A549 (cell line): ENCODE measurements around the gene GAREM1. TPM values are rescaled to one million over a fixed set of nuclear protein-coding genes. Genes with fewer than 3 reads are reported as not detected.

ENCODE experiments used
- ATAC-seq, 2 experiments: fragments of 200-7000 bp in 1 of 2; fragments of >200 bp in 1 of 2; cut with Nextera tagmentation in 1 of 2; cut with Tn5 transposase in 1 of 2; 3 replicates each; pipeline versions ENCODE4 v1.8.0 to v1.9.1; 2018 to 2020; ENCODE audit warnings: mild to moderate bottlenecking in 1 of 2, moderate library complexity in 1 of 2
- CTCF ChIA-PET: fragments of 300-600 bp; sonication (Branson Sonifier 250); formaldehyde crosslinking; extraction: SDS; loops from one replicate; lab custom pipeline; 2021; ENCODE audit warnings: antibody characterized with exemption, inconsistent platforms; lab: Yijun Ruan, JAX
- POLR2A ChIA-PET: fragments of 350-600 bp; formaldehyde crosslinking; extraction: SDS; loops from one replicate; lab custom pipeline; 2021; ENCODE audit warnings: antibody characterized with exemption, inconsistent platforms; lab: Yijun Ruan, JAX
- DNase-seq, 2 experiments: peaks; one replicate each; pipeline versions ENCODE4 v3.0.0 to v3.0.0-alpha.2; 2011 to 2016; ENCODE audit warnings: low read depth in 1 of 2, low spot score in 1 of 2
- FAIRE-seq: peaks from 2 replicates; lab custom pipeline; 2011; peaks lifted over from hg19 to GRCh38; lab: Jason Lieb, UNC
- H3K27ac ChIP-seq, 2 experiments: fragments of >200 bp; sonication (Bioruptor Twin); formaldehyde crosslinking; 3 replicates each; pipeline ENCODE4 v1.5.1; 2016 to 2017
- H3K4me1 ChIP-seq: fragments of >200 bp; sonication (Bioruptor Twin); formaldehyde crosslinking; 3 replicates; pipeline ENCODE4 v1.6.1; 2016
- H3K4me2 ChIP-seq: fragments of >200 bp; sonication (Bioruptor Twin); formaldehyde crosslinking; 3 replicates; pipeline ENCODE4 v1.6.1; 2016
- H3K4me3 ChIP-seq: fragments of >200 bp; sonication (Bioruptor Twin); formaldehyde crosslinking; 3 replicates; pipeline ENCODE4 v1.5.1; 2016
- H3K9me3 ChIP-seq: fragments of >200 bp; sonication (Bioruptor Twin); formaldehyde crosslinking; 3 replicates; pipeline ENCODE4 v1.6.1; 2016
- EHF ChIP-seq: fragments of 250-450 bp; sonication (Bioruptor Pico); IDR thresholded peaks from 2 replicates; pipeline ENCODE4 v1.5.0; 2020; ENCODE audit warnings: mild to moderate bottlenecking
- HOXA7 ChIP-seq: fragments of 250-450 bp; sonication (Bioruptor Pico); IDR thresholded peaks from 2 replicates; pipeline ENCODE4 v1.5.0; 2020; ENCODE audit warnings: mild to moderate bottlenecking, moderate library complexity
- JUN ChIP-seq, 2 experiments: fragments of >200 bp; sonication (Bioruptor Twin); formaldehyde crosslinking; IDR thresholded peaks; 2 replicates in 1 of 2; 3 replicates in 1 of 2; pipeline ENCODE4 v1.6.1; 2016 to 2017
- KDM5A ChIP-seq: fragments of 200-600 bp; sonication (generic); IDR thresholded peaks from 2 replicates; pipeline ENCODE4 v1.6.1; 2016; ENCODE audit warnings: antibody characterized with exemption, mild to moderate bottlenecking
- MAZ ChIP-seq: fragments of 150-350 bp; IDR thresholded peaks from 2 replicates; pipeline ENCODE4 v1.6.1; 2014; ENCODE audit warnings: antibody characterized with exemption, low read depth, low read length, borderline replicate concordance
- NPAS2 ChIP-seq: fragments of 250-450 bp; sonication (Bioruptor Pico); IDR thresholded peaks from 2 replicates; pipeline ENCODE4 v1.8.0; 2022; ENCODE audit warnings: mild to moderate bottlenecking, moderate library complexity, borderline replicate concordance
- RAD21 ChIP-seq, 2 experiments: fragments of >200 bp in 1 of 2; sonication (Bioruptor Twin) in 1 of 2; formaldehyde crosslinking in 1 of 2; IDR thresholded peaks in 1 of 2; conservative IDR thresholded peaks in 1 of 2; 2 replicates in 1 of 2; 3 replicates in 1 of 2; pipeline ENCODE4 v1.6.1; 2012 to 2018; ENCODE audit warnings: inconsistent platforms in 1 of 2
- ZNF302 ChIP-seq: fragments of 250-450 bp; sonication (Bioruptor Pico); IDR thresholded peaks from 2 replicates; pipeline ENCODE4 v1.9.0; 2021; ENCODE audit warnings: inconsistent platforms, mild to moderate bottlenecking, moderate library complexity
- ZSCAN20 ChIP-seq: fragments of 250-450 bp; sonication (Bioruptor Pico); IDR thresholded peaks from 2 replicates; pipeline ENCODE4 v1.8.0; 2022; ENCODE audit warnings: mild to moderate bottlenecking, moderate library complexity
- WGBS: methylation state at CpG from one replicate; pipeline ENCODE4 v1.1.6; 2017; ENCODE audit errors: missing lambda C conversion rate; 5-methylcytosine and 5-hydroxymethylcytosine counted together
- polyA plus RNA-seq, 4 experiments: library from polyadenylated mRNA; depleted of rRNA in 3 of 4; stranded (reverse); fragments of >200 nt; fragmentation: RNase III in 1 of 4; extraction: RNeasy Plus Mini Kit Qiagen cat#74134 plus additional on column Dnase treatment in 1 of 4; gene quantifications; 2 replicates in 3 of 4; 3 replicates in 1 of 4; pipeline ENCODE4 v1.2.3, GENCODE V29; 2011 to 2017
- TF ChIP-seq, protein P1 (sequence below): fragments of >200 bp; sonication (Bioruptor Twin); formaldehyde crosslinking; IDR thresholded peaks from 3 replicates; pipeline ENCODE4 v1.5.1; 2016
- TF ChIP-seq, protein P2 (sequence below): fragments of 150-350 bp; IDR thresholded peaks from 2 replicates; pipeline ENCODE4 v1.6.1; 2014; ENCODE audit warnings: low read depth, mild to moderate bottlenecking, low read length
- TF ChIP-seq, protein P3 (sequence below): IDR thresholded peaks from 2 replicates; pipeline ENCODE4 v1.6.1; 2012; ENCODE audit warnings: low read depth, borderline replicate concordance
- TF ChIP-seq, protein P4 (sequence below): fragments of 250-450 bp; sonication (Bioruptor Pico); IDR thresholded peaks from 2 replicates; pipeline ENCODE4 v1.5.0; 2020; ENCODE audit warnings: low read depth, mild to moderate bottlenecking, moderate library complexity
- TF ChIP-seq, protein P5 (sequence below): IDR thresholded peaks from 2 replicates; pipeline ENCODE4 v1.6.1; 2012
- TF ChIP-seq, protein P6 (sequence below): fragments of >200 bp; sonication (Bioruptor Twin); formaldehyde crosslinking; IDR thresholded peaks from 3 replicates; pipeline ENCODE4 v1.6.1; 2016
- TF ChIP-seq, protein P7 (sequence below): IDR thresholded peaks from 2 replicates; pipeline ENCODE4 v1.6.1; 2012

Gene GAREM1
- polyA plus RNA-seq, 2 of the 4 experiments (the other 2 are of a cell fraction), result 1.3 to 5.0 TPM

DNA sequence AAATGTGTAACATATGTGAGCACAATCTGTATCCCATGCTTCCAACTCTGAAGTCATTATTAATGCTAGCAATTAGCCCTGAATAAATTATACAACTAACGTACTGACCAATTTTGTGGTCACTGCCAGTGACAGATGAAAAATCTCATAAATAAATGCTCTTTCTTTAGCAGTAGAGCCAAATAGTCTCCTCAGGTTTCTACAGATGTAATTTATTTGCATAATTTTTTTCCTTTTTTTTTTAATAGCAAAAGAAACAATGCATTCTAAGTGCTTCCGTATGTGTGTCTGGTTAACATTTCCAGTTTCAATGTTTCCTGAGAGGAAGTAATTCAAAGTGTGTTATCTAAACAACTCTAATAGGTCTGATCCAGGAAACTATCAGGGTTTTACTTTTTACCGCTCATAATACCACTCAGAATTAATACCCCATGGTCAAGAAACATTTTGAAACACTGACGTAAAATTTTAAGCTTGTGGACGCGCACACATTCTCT lies 172.5 kb downstream of the GAREM1 start:
- H3K4me1 ChIP-seq, result peaks cover 15% of the 10 kb centered on the region; the same call in 2 of the 3 replicates
- CTCF ChIA-PET, result interaction anchor here (1.0 kb wide), 1 partner anchor 16 kb away, joined by 3 read pairs; no protein-coding TSS in a partner anchor
- FAIRE-seq (no peak), DNase-seq (no peak), ATAC-seq (no peak)
- H3K9me3 ChIP-seq, result no peaks in the 10 kb centered on the region
- no peak overlapping the region for H3K27ac ChIP-seq
- POLR2A ChIA-PET, result no interaction called here
- TF ChIP-seq, protein P1, sequence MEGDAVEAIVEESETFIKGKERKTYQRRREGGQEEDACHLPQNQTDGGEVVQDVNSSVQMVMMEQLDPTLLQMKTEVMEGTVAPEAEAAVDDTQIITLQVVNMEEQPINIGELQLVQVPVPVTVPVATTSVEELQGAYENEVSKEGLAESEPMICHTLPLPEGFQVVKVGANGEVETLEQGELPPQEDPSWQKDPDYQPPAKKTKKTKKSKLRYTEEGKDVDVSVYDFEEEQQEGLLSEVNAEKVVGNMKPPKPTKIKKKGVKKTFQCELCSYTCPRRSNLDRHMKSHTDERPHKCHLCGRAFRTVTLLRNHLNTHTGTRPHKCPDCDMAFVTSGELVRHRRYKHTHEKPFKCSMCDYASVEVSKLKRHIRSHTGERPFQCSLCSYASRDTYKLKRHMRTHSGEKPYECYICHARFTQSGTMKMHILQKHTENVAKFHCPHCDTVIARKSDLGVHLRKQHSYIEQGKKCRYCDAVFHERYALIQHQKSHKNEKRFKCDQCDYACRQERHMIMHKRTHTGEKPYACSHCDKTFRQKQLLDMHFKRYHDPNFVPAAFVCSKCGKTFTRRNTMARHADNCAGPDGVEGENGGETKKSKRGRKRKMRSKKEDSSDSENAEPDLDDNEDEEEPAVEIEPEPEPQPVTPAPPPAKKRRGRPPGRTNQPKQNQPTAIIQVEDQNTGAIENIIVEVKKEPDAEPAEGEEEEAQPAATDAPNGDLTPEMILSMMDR, result no peak
- no peak for TF ChIP-seq ZNF302 (CRISPR knock-in tag)
- no peak for TF ChIP-seq NPAS2 (CRISPR knock-in tag)
- no peak for TF ChIP-seq MAZ
- no peak for TF ChIP-seq KDM5A
- TF ChIP-seq, protein P2, sequence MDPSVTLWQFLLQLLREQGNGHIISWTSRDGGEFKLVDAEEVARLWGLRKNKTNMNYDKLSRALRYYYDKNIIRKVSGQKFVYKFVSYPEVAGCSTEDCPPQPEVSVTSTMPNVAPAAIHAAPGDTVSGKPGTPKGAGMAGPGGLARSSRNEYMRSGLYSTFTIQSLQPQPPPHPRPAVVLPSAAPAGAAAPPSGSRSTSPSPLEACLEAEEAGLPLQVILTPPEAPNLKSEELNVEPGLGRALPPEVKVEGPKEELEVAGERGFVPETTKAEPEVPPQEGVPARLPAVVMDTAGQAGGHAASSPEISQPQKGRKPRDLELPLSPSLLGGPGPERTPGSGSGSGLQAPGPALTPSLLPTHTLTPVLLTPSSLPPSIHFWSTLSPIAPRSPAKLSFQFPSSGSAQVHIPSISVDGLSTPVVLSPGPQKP, result no peak
- TF ChIP-seq, protein P3, sequence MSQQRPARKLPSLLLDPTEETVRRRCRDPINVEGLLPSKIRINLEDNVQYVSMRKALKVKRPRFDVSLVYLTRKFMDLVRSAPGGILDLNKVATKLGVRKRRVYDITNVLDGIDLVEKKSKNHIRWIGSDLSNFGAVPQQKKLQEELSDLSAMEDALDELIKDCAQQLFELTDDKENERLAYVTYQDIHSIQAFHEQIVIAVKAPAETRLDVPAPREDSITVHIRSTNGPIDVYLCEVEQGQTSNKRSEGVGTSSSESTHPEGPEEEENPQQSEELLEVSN, result no peak
- TF ChIP-seq RAD21 (conservative IDR thresholded peaks at IDR 0.05 in 1 of 2, IDR thresholded peaks at IDR 0.05 in 1 of 2), result no peak
- TF ChIP-seq JUN (IDR thresholded peaks at IDR 0.05), result no peak
- TF ChIP-seq EHF (CRISPR knock-in tag), result no peak
- TF ChIP-seq, protein P4, sequence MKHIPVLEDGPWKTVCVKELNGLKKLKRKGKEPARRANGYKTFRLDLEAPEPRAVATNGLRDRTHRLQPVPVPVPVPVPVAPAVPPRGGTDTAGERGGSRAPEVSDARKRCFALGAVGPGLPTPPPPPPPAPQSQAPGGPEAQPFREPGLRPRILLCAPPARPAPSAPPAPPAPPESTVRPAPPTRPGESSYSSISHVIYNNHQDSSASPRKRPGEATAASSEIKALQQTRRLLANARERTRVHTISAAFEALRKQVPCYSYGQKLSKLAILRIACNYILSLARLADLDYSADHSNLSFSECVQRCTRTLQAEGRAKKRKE (CRISPR knock-in tag), result no peak
- TF ChIP-seq, protein P5, sequence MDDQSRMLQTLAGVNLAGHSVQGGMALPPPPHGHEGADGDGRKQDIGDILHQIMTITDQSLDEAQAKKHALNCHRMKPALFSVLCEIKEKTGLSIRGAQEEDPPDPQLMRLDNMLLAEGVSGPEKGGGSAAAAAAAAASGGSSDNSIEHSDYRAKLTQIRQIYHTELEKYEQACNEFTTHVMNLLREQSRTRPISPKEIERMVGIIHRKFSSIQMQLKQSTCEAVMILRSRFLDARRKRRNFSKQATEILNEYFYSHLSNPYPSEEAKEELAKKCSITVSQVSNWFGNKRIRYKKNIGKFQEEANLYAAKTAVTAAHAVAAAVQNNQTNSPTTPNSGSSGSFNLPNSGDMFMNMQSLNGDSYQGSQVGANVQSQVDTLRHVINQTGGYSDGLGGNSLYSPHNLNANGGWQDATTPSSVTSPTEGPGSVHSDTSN, result no peak
- TF ChIP-seq, protein P6, sequence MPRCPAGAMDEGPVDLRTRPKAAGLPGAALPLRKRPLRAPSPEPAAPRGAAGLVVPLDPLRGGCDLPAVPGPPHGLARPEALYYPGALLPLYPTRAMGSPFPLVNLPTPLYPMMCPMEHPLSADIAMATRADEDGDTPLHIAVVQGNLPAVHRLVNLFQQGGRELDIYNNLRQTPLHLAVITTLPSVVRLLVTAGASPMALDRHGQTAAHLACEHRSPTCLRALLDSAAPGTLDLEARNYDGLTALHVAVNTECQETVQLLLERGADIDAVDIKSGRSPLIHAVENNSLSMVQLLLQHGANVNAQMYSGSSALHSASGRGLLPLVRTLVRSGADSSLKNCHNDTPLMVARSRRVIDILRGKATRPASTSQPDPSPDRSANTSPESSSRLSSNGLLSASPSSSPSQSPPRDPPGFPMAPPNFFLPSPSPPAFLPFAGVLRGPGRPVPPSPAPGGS, result no peak
- TF ChIP-seq, protein P7, sequence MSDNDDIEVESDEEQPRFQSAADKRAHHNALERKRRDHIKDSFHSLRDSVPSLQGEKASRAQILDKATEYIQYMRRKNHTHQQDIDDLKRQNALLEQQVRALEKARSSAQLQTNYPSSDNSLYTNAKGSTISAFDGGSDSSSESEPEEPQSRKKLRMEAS, result no peak
- H3K4me3 ChIP-seq, result no peak overlapping the region
- 90% methylated on average over 6 of the region's 6 CpGs for WGBS
- no peak overlapping the region for H3K4me2 ChIP-seq

DNA sequence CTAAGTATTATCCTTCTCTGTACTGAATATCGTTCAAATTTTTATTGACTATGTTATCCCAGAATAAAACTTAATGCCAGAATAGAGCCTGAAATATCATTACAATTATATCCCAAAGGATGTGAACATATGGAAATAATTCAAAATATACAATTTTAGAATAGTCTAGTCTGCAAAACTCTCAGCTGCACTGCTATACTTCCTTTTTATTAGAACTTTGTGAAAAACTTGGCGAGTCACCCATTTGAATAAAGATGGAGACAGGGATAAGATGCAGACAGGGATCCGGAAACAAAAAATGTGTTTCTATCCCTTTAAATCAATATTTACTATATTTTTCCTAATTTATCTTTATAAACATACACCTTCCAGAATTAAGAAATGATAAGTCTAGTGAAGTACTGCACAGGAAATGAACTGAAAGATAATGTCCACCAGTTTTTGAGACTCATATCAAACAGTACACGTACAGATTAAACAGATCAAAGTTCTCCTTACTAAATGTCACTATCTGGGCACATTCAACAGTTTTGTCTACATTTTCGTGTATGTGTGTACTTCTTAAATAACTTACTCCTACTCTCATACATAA lies 173.0 kb downstream of the GAREM1 start:
- ChIA-PET POLR2A (no interaction called here), CTCF (no interaction called here)
- ATAC-seq (no peak), FAIRE-seq (no peak), DNase-seq (no peak)
- Histone ChIP-seq H3K9me3 (no peaks in the 10 kb centered on the region), H3K4me1 (peaks cover 15% of the 10 kb centered on the region; the same call in 2 of the 3 replicates), H3K4me3 (no peak overlapping the region), H3K27ac (no peak overlapping the region), H3K4me2 (no peak overlapping the region)
- TF ChIP-seq ZNF302 (CRISPR knock-in tag), result no peak
- TF ChIP-seq, protein P2, result no peak
- no peak for TF ChIP-seq HOXA7 (CRISPR knock-in tag)
- TF ChIP-seq, protein P4 (CRISPR knock-in tag), result no peak
- no peak for TF ChIP-seq ZSCAN20 (CRISPR knock-in tag)
- no peak for TF ChIP-seq KDM5A
- 70% methylated on average over 5 of the region's 5 CpGs for WGBS
